Stimulated activated CD4-positive, alpha-beta T cell treated with anti-CD3 and anti-CD28 coated beads, Interleukin-15, amount 100 ng/mL, for 1 hour (primary cell): Measurements from ENCODE around the gene UNCX.

ENCODE experiments used
- DNase-seq, 2 donors: peaks; one replicate each; pipeline ENCODE4 v3.0.0-alpha.2; 2020; ENCODE audit warnings: low read depth in 1 of 2, low spot score in 1 of 2

Gene UNCX

GRCh38 chr7:1214516-1214915 is 18.2 kb upstream of the UNCX start:
- DNase-seq, result no peak

GRCh38 chr7:1218541-1219165 is 14.0 kb upstream of the UNCX start:
- DNase-seq, result no peak

GRCh38 chr7:1219498-1219897 is 13.2 kb upstream of the UNCX start:
- no peak for DNase-seq

- no peak for DNase-seq
Measured at GRCh38 chr7:1220000-1220726, 12.5 kb upstream of the UNCX start.

GRCh38 chr7:1220977-1221745 is 11.5 kb upstream of the UNCX start:
- no peak for DNase-seq

GRCh38 chr7:1223196-1223981 is 9.3 kb upstream of the UNCX start:
- DNase-seq, result no peak

- DNase-seq, result no peak
Measured at GRCh38 chr7:1224086-1224716, 8.5 kb upstream of the UNCX start.

- no peak for DNase-seq
Measured at GRCh38 chr7:1225030-1225429, 7.6 kb upstream of the UNCX start.

- peak in 1 of 2 donors; percentile 42 for DNase-seq
Measured at GRCh38 chr7:1225441-1226185, 7.1 kb upstream of the UNCX start.

- no peak for DNase-seq
Measured at GRCh38 chr7:1226186-1226901, 6.3 kb upstream of the UNCX start.

GRCh38 chr7:1227071-1227804 is 5.4 kb upstream of the UNCX start:
- DNase-seq, result no peak

GRCh38 chr7:1227814-1228544 is 4.7 kb upstream of the UNCX start:
- no peak for DNase-seq

- DNase-seq, result no peak
Measured at GRCh38 chr7:1228545-1229201, 4.0 kb upstream of the UNCX start.

GRCh38 chr7:1229202-1229947 is 3.3 kb upstream of the UNCX start:
- no peak for DNase-seq

GRCh38 chr7:1229956-1230355 is 2.7 kb upstream of the UNCX start:
- DNase-seq, result no peak

- DNase-seq, result no peak
Measured at GRCh38 chr7:1230411-1231213, 2.1 kb upstream of the UNCX start.
